Coronary artery (tissue), 2 donors: Measurements from ENCODE around the gene BSCL2.

Source experiments
- DNase-seq: peaks from one replicate; pipeline ENCODE4 v3.0.0-alpha.2; 2017; ENCODE audit warnings: low spot score
- H3K27ac ChIP-seq, 2 donors: fragments of 200-600 bp; sonication (generic); one replicate each; pipeline ENCODE4 v1.5.1; 2016 to 2019
- H3K4me3 ChIP-seq: fragments of 200-600 bp; sonication (generic); 2 replicates; pipeline ENCODE4 v1.5.1; 2016; ENCODE audit warnings: mild to moderate bottlenecking, moderate library complexity
- TF ChIP-seq, protein P1 (sequence below): fragments of 200-600 bp; sonication (generic); IDR thresholded peaks from one replicate; pipeline ENCODE4 v1.5.1; 2019; ENCODE audit warnings: antibody characterized with exemption

The BSCL2 gene

DNA sequence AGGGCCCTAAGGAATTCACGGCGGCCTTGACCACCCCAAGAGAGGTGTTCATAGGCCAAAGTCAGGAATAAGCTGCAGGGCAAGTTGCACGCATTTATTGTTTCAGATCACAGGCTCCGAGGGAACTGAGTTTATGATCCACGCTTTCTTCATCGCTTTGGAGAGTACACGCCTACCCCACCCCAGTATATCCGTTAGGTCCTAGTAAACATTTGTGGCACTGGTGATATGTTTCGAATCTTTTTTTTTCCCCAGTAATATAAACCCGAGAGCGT is 61.6 kb downstream of the BSCL2 start:
- DNase-seq = no peak
- TF ChIP-seq, protein P1, sequence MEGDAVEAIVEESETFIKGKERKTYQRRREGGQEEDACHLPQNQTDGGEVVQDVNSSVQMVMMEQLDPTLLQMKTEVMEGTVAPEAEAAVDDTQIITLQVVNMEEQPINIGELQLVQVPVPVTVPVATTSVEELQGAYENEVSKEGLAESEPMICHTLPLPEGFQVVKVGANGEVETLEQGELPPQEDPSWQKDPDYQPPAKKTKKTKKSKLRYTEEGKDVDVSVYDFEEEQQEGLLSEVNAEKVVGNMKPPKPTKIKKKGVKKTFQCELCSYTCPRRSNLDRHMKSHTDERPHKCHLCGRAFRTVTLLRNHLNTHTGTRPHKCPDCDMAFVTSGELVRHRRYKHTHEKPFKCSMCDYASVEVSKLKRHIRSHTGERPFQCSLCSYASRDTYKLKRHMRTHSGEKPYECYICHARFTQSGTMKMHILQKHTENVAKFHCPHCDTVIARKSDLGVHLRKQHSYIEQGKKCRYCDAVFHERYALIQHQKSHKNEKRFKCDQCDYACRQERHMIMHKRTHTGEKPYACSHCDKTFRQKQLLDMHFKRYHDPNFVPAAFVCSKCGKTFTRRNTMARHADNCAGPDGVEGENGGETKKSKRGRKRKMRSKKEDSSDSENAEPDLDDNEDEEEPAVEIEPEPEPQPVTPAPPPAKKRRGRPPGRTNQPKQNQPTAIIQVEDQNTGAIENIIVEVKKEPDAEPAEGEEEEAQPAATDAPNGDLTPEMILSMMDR = no peak
- H3K27ac ChIP-seq = peak overlapping the region; percentile 80 to 90
- H3K4me3 ChIP-seq = peak overlapping the region; percentile 80

DNA sequence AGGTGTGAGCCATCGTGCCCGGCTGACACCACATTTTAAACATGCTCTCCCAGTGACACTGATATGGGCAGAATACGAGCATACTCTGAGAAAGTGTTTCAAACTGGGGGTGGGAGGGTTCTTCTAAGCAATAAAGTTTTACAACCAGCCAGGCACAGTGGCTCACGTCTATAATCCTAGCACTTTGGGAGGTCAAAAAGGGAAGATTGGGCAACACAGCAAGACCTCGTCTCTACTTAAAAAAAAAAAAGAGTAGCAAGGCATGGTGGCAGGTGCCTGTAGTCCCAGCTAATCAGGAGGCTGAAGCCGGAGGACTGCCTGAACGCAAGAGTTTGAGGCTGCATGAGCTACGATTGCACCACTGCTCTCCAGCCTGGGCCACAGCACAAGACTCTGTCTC is 63.0 kb downstream of the BSCL2 start:
- H3K27ac ChIP-seq = no peak overlapping the region
- no peak for DNase-seq
- TF ChIP-seq, protein P1 = no peak
- H3K4me3 ChIP-seq = no peak overlapping the region
